HT-29 (cell line): Measurements from ENCODE around the gene OPCML. TPM values are rescaled to one million over a fixed set of nuclear protein-coding genes. Genes with fewer than 3 reads are reported as not detected.
A peak's percentile ranks its signal among the peaks of the same experiment; 100 is the strongest.

Experiments used
- DNase-seq: peaks from one replicate; pipeline ENCODE4 v3.0.0-alpha.2; 2015; ENCODE audit warnings: low spot score
- total RNA-seq: library from RNA; depleted of rRNA; stranded (reverse); fragments of >200 nt; shearing (Covaris generic); gene quantifications from 2 replicates; pipeline ENCODE4 v1.2.3, GENCODE V29; 2014

OPCML gene
- total RNA-seq, 1 experiment from 2014 or later: not detected

DNA sequence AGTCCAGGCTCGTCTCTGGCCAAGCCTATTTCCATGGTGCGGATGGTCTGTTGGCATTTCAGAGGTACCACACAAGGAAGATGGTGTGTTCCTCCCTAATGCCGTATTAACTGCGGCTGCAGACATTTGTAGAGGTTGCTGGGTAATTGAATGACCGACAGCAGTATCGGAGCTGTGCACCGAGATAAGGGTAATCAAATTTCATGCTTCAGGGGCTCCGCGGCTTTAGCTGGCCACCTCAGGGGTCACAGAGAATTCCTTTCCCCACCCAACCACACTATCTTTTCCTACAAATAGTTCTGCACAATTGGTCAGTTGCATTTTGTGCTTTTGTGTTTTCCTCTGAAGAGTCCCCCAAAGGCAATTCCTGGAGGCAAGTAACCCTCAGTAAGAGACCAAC, 297.4 kb downstream of the OPCML start:
- DNase-seq: no peak

DNA sequence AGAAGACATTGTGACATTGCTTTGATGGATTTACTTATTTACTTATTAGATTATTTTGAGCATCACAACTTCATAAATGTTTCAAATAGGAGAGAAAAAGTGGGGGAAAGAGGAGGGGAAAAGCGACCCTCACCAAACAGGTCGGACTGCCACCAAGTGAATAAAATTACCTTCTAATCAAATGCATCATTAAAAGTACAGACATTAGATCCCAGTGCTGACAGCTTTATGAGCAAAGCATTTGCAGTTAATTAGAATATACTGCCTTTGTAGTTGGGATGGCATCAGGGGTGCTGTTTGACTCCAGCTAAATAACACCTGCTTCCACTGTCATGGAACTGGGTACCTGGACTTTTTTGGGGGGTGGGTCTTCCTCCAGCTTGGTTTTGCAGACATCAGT, 299.6 kb downstream of the OPCML start:
- DNase-seq: no peak

DNA sequence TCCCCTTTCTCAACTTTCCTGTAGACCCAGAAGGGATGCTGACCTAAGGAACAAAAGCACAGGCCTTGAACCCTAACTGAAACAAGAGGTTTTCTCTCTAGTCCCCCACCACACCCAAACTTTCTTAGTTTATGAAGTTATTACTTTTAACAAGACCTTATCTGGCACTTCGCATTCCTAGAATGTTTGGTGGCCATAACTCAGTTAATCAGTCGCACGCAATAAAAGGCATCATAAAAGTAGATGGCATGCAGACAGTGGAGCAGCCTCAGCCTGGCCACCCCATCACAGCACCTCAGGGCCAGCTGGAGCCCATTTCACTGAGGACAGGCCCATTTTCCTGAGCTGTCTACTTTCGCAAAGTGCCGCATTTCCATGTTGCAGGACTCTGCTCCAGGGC, 301.9 kb downstream of the OPCML start:
- no peak for DNase-seq

DNA sequence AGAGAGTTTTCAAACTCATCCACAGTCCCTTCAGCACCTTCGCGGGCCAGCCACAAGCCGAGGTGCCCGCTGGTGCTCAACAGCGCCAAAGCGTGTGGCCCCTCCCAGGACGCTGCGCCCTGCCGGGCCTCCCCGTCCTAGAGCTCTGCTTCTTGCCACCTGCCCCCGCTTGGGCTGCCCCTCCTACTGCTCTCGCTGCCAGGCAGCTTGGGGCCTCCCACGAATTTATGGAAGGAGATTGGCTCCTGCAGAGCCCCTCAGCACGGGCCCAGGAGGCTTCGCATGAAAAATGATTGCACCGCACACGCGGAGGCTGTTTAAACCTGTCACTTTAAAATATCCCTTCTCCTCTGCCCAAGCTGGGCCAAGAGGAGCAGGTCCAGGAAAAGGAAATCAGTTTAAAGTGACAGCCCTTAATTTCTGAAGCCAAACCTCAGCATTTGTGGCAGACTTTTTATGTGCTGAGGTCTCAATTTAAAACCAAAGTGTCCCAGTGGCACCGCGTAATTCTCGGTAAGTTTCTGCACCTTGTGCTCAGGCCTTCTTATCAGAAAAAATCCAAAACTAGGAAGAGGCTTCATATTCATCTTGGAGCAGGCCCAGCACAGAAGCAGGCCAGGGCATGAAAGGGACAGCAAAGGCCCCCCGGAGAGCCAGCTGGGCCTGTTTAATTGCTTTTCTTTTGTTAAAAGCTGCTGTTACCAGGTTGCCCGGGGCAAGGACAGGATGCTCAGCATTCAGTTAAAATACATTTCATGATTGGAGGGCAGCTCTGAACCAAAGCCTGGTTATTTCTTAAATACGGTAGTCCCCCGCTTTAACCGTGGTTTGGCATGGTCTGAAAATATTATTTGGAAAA, 303.6 kb downstream of the OPCML start:
- no peak for DNase-seq

DNA sequence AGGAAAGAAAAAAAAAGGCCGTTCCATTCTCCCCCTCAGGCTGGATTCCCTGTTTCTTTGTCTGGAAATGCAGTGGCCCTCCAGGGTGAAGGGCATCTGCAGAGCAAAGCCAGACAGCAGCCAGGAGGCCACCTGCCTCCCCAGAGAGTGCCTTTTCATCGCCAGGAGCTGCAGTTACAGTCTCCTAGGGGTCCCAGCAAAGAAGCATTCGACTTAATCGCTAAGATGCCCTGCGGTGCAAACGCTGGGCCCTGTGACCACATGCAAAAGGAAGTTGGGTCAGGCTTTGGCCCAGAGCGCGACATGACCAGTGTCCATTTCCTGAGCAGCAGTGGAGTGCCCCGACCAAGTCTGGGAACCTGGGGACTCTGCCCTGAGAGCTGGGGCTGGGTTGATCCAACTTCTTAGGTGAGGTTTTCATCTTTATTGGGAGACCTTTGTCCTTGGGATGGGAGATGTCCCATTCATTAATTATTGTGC, 304.6 kb downstream of the OPCML start:
- no peak for DNase-seq

DNA sequence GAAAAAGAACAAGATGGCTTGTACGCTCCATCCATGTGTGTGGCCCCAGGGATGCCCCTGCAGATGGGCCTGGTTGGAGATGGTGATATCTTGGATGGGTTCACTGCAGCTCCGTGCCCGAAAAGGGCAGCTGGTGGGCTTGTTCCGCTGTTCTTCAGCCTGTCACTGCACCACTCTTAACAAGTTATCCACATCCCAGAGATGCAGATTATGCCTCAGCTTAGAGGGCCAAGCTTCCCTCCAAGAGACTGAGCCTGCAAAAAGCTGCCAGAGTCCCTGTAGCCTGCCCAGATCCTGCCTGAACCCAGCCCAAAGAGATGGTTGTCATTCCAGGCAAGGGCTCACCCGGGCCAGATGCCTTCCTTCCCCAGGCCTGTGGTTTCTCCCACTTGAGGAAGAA, 308.0 kb downstream of the OPCML start:
- DNase-seq: no peak

DNA sequence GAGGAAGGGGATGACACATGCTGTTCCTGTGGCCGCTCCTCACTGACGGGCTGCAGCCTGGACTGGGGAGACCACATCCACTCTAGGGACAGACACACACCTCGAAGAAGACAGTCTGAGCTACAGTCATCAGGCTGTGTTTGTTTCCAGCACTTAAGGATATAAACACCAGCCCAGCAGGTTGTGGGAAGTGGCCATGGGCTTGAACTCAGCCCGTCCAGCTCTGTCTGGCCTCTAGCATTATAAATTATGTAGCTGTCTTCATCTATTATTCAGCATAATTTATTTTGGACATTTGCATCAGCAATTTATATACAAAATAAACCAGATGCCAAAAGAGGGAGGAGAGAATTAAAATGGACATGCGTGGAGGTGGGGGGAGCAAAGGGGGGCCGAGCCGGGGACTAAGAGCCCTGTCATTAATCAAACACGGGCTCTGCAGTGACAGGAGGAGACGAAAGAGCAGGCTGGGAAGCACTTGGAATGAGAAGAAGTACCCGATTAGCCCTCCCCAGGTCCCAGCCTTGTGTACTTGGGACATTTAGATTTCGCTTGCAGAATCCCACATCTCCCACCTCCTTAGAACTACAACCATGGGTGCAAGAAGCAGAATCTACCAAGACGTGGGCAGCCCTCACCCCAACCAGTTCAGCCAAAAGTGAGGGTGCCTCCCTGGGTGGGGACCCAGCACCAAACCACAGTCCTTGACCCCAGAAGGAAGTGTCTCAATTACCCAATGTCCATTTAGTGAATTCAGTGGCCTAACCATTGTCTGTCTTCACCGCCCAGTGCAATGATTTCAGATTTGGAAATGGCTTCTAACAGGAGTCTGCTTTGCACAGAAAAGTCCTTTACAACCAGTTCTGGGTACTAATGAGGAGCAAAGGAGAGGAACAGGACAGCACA, 309.6 kb downstream of the OPCML start:
- DNase-seq: no peak

DNA sequence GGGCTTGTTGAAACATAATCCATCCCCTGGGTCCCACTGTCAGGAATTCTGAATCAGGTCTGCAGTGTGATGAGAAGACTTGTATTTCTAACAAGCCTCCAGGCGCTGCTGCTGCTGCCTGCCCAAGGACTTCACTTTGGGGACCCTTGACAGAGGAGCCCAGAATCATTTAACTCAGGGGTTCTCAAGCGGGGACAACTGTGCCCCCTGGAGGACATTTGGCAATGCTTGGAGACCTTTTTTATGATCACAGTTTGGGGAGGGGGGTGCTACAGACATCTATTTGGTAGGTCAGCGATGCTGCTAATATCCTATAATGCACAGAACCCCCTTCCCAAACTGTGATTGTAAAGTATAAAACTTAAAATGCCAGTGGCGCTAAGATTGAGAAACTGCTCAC, 312.8 kb downstream of the OPCML start:
- DNase-seq: no peak

DNA sequence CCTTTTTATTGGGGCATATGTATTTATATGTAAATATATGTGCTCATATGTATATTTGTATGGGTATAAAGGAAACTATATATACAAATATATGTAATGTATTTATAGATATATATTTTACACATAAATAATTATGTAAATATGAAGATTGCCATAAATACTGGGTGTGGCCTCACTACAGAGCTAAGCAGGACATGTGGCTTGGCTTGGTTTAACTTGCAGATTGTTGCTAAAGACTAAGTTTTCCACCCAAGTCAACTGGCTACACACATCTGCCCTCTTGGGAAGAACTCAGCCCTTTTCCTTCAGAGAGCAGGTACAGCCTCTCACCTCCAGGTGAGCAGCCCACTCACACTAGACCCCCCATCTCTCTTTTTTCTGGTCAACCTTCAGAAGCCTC, 315.5 kb downstream of the OPCML start:
- DNase-seq: no peak

DNA sequence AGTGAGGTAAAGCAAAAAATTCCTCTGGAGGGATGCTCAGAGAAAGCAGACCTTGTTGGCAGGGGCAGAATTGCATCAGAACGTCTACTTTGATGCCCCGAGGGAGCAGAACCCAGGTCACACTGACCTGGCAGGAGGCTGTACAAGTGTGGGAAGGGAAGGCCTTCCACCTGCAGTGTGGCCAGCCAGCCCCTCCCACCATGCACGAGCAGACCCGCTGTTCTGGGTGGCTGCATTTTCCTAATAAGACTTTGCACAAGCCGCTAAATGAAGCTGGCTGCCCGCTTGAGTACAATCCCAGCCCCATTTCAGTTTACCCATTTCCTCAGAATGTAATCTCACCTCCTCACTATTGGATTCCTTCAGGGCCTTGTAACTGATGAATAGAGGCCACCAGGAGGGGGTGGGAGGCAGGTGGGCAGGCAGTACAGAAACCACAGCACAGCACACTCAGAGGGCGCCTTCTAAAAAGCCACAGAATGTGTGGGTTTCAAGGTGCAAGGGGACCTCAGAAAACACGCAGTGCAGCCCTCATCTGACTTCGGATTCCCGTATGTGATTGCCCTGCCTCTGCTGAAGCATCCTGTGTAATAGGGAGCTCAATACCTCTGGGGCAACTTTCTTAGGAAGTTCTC, 316.6 kb downstream of the OPCML start:
- DNase-seq: no peak

DNA sequence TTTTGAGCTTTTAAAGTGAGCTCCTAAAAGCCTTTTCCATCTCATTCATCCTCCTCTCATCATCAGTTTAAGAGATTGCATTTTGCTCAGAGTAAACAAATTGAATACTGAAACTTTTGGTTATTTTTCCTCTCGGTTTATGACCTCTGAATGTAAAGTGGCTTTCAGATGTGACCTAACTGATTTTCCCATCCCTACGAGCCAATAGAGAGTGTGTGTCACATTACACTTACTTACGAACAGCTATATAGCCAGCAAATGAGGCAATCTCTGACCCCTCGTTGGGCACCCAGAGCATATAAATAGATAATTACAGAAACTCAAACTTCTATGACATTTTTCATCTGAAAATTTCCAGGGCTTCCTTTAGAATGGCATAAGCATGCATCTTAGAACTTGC, 317.7 kb downstream of the OPCML start:
- no peak for DNase-seq

DNA sequence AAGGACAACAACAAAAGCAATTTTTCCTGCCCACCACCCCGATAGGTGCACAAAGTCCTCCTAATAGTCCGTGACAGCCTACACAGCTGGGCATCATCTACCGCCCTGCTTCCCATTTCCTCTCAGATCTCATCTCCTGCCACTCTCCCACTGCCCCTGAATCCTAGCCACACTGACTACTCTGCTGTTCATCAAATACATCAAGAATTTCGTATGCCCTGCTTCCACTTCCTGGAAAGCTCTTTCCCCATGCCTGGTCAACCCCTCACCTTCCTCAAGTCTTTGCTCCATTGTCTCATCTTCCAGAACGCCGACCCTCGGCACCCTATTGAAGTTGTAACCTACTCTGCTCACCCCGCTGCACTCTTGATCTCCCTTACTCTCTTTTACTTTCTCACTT, 320.1 kb downstream of the OPCML start:
- no peak for DNase-seq

DNA sequence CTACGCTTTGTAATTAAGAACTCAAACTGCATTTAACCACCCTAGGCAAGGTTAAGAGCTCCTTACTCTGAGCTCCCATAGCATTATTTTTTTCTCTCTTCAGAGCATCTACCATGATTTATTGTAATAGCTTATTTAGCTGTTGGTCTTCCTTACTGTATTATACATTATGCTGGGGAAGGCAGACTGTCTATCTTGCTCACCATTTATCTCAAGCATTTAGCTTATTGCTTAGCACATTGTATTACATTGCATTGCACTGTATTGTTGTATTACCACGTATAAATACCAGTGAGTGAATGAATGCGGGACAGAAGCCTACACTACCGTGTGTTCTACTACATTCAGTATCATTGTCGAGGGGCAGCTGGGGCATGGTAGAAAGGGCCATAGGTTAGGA, 324.3 kb downstream of the OPCML start:
- DNase-seq: no peak

DNA sequence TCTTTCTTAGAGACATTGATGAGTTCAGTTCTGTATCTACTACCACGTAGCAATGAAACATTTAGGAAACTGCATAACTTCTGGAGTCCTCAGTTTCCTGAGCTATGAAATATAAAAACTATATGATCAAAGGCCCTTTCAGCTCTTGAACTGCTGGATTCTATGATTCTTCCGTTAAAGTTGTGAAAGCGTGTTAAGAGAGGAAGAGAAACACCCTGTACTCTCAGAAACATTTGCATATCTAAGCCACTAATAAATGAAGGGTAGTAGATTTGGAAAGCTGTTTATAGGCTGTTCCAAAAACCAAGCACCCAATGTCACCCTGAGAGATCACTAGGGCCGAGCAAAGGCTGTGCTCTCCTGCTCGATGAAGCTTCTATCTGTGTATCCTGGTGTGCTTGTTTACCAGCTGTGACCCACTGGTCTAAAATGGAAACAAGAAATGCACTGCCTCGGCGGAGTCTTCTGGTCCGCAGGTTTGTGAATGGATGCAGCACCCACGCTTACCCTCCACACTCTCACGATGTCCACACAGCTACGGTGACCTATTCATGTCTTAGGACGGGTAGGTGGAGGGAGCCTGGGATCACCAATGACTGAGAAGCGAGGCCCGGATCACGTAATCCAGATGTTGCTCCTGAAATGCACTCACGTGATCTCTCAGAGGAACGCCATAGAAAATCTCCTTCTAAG, 325.8 kb downstream of the OPCML start:
- no peak for DNase-seq

DNA sequence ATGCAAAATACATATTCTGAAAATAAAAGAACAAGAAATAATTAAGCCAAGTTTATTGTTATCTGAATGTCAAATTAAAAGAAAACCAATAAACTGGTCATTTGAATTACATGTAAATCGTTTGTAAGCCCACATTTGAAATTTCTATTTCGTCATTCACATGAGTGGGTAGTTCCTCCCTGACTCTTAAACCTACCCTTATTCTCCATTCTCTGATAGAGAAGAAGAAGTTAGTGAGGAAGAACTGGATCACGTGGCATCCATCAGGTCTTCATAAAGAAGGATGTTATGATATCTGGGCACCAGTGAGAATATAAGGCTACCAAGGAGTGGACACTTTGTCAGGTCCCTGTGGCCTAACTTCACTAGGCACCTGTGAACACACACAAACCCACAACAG, 328.1 kb downstream of the OPCML start:
- no peak for DNase-seq

DNA sequence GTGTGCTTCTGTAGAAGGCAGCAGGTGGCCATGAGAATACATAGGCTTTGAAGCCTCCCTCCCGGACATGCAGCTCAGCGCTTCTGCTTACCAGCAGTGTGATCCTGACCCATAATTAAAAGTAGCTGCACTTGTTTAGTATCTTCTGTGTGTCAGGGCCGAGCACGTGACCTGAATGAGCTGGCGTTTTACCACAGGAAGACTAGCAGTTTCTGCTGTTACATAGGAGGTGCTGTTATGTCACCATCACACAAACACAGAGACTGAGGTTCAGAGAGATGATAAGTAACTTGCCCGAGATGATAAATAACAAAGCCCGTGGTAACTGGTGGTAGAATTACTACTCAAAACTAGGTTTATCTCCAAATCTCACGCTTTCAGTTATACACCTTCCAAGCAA, 329.5 kb downstream of the OPCML start:
- peak; percentile 11 for DNase-seq

DNA sequence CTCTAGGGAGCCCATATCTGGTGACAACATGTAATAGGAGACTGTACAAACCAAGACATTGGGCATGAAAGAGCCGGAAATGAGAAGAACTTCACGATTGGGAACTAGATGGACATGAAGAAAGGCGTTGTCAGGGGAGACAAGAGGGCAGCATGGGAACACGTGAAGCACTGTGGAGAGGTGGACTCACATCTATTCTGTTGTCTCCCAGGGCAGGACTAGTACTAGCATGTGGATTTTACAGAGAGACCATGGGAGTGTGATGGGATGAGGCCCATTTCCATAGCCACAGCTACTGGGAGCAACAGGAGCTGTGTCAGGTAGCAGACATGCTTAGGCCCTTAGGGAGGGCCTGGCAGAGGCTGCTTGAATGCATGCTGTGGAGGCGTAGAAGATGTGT, 333.9 kb downstream of the OPCML start:
- DNase-seq: no peak

DNA sequence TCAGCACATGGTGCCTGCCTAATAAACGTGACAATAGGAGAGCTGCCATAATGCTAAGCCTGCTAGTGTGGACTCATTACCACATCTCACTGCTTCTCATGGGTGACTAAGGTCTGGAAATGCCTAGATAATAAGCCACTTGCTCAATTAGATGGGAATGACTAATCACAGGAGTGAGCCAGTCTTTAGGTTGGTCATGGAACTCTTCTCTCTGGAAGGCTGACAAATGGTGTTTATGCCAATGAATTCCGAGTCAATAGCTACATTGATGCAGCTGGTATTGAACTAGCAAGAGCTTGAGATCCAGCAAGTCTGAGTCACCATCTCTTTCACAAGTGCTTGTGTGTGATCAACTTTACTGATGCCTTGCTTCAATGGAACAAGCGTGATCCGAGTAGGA, 334.9 kb downstream of the OPCML start:
- no peak for DNase-seq

DNA sequence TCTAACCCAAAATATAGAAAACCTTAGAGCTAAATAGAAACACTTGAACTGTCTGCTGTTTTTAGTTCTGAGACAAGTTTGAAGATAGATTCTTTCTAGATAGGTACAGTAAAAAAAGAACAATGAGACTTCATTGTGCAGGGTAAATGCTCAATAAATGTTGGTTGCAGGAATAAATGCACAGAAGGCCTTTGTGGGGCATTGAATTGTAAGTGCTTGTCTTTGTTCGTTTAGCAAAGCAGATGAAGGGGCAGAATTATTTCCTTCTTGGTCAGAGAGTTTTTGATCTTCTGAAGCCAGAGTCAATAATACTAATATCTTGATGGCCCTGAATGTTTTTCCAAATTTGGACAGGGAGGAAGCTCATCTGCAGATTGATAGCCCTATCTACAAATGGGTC, 340.4 kb downstream of the OPCML start:
- no peak for DNase-seq

DNA sequence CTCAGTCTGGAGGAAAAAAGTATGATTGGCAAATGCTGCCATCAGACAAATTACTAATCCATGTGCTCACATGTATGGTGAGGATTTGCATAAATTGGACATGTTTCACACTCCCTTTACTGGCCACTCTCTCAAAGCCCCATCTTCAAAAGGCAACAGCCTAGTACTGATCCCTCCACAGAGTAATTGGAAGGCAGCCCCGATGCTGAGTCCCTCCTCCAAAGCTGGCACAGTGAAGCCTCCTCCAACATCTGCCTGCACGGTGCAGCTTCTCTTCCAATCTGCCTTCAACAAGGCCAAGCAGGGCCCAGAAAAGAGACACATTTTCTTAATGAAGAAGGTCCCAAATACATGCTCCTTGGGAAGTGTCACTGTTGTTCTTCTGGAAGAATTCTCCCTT, 350.6 kb downstream of the OPCML start:
- no peak for DNase-seq

DNA sequence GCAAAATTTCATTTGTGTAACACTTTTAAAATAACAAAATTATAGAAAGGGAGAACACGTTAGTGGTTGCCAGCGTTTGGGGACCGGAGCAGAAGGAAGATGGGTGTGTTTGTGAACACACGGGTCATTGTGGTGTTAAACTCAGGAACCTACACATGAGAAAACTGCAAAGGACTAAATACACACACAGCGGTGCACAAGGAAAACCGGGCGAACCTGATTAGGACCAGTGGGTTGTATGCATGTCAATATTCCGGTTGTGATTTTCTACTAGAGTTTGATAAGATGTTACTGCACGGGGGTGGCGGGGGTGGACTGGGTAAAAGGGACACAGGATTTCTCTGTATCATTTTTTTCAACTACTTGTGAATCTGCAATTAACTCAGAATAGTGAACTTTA, 351.2 kb downstream of the OPCML start:
- DNase-seq: peak; percentile 9

DNA sequence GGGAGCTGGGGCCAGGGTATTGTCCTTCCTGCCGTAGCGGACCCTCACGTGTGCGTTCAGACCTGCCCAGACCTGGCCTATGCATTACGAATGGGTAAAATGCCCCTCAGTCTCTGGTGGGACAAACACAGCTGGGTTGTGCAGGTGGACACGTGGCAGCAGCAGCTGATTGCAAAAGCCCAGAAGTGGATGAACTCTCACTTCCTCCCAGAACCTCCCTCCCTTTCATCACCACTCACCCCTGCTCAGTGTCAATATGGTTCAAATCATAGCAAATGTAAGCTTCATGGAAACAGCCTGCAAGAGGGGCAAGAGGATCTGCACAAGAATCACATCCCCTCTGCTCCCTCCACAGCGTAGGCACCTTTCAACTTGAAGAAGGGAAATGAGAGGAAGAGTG, 352.1 kb downstream of the OPCML start:
- no peak for DNase-seq
